MM.1S (cell line): ENCODE data around the gene TSPYL1.

Experiments
- DNase-seq: peaks from one replicate; pipeline ENCODE4 v3.0.0-alpha.2; 2015
- H2AFZ ChIP-seq: fragments of 300-600 bp; sonication (generic); 2 replicates; pipeline ENCODE4 v1.6.0; 2016; ENCODE audit warnings: antibody characterized with exemption, low read length
- H3F3A ChIP-seq: fragments of 300-600 bp; sonication (generic); 2 replicates; pipeline ENCODE4 v1.6.1; 2016; ENCODE audit warnings: mild to moderate bottlenecking, antibody characterized with exemption, low read length, moderate library complexity, mixed read lengths; ENCODE audit not compliant: insufficient read depth
- H3K27ac ChIP-seq: fragments of 300-600 bp; sonication (generic); 2 replicates; pipeline ENCODE4 v1.5.1; 2016; ENCODE audit warnings: mild to moderate bottlenecking, low read length
- H3K27me3 ChIP-seq: fragments of 300-600 bp; sonication (generic); replicated peaks from 2 replicates; pipeline ENCODE4 v1.6.0; 2016; ENCODE audit warnings: low read length; ENCODE audit not compliant: insufficient read depth
- H3K36me3 ChIP-seq: fragments of 300-600 bp; sonication (generic); replicated peaks from 2 replicates; pipeline ENCODE4 v1.6.1; 2016; ENCODE audit warnings: mild to moderate bottlenecking, low read length, mixed read lengths; ENCODE audit not compliant: insufficient read depth
- H3K4me1 ChIP-seq: fragments of 300-600 bp; sonication (generic); 2 replicates; pipeline ENCODE4 v1.6.1; 2016; ENCODE audit warnings: low read length, mixed read lengths
- H3K4me2 ChIP-seq: fragments of 300-600 bp; sonication (generic); 2 replicates; pipeline ENCODE4 v1.6.0; 2016; ENCODE audit warnings: low read depth, low read length
- H3K4me3 ChIP-seq: fragments of 300-600 bp; sonication (generic); 2 replicates; pipeline ENCODE4 v1.5.1; 2016; ENCODE audit warnings: low read length, mixed read lengths
- H3K79me2 ChIP-seq: fragments of 300-600 bp; sonication (generic); 2 replicates; pipeline ENCODE4 v1.6.1; 2016; ENCODE audit warnings: mixed run types, low read length, mixed read lengths
- H3K9ac ChIP-seq: fragments of 300-600 bp; sonication (generic); 2 replicates; pipeline ENCODE4 v1.6.1; 2016; ENCODE audit warnings: low read length, mixed read lengths
- H3K9me2 ChIP-seq: fragments of 300-600 bp; sonication (generic); replicated peaks from 2 replicates; pipeline ENCODE4 v1.6.1; 2016; ENCODE audit warnings: mild to moderate bottlenecking, low read length, mixed read lengths; ENCODE audit not compliant: insufficient read depth
- H3K9me3 ChIP-seq: fragments of 300-600 bp; sonication (generic); replicated peaks from 2 replicates; pipeline ENCODE4 v1.6.1; 2016; ENCODE audit warnings: mild to moderate bottlenecking, low read length, mixed read lengths; ENCODE audit not compliant: insufficient read depth
- H4K20me1 ChIP-seq: fragments of 300-600 bp; sonication (generic); 2 replicates; pipeline ENCODE4 v1.6.1; 2016; ENCODE audit warnings: mild to moderate bottlenecking, low read length, moderate library complexity, mixed read lengths; ENCODE audit not compliant: insufficient read depth
- CTCF ChIP-seq: fragments of 300-600 bp; sonication (generic); IDR thresholded peaks from 2 replicates; pipeline ENCODE4 v1.5.1; 2016; ENCODE audit warnings: antibody characterized with exemption, low read length, mixed read lengths
- EZH2 ChIP-seq: fragments of 300-600 bp; sonication (generic); optimal IDR thresholded peaks from 2 replicates; pipeline ENCODE3; 2017; ENCODE audit warnings: low read depth, mild to moderate bottlenecking, antibody characterized with exemption, low read length, mixed read lengths
- EZH2phosphoT487 ChIP-seq: fragments of 300-600 bp; sonication (generic); IDR thresholded peaks from 2 replicates; pipeline ENCODE4 v1.6.1; 2018; ENCODE audit warnings: antibody characterized with exemption, low read length

The TSPYL1 gene

GRCh38 chr6:116278854-116279231 is 887 bp downstream of the TSPYL1 start:
- H3K27ac ChIP-seq: peak overlapping the region; percentile 99
- peak overlapping the region; percentile 99 for H3K9ac ChIP-seq
- H3F3A ChIP-seq: peaks cover 13% of the 10 kb centered on the region
- H3K27me3 ChIP-seq: no peaks in the 10 kb centered on the region
- TF ChIP-seq EZH2phosphoT487: no peak
- peak overlapping the region; percentile 87 for H3K4me2 ChIP-seq
- H4K20me1 ChIP-seq: no peaks in the 10 kb centered on the region; the same call in 1 of the 2 replicates
- H3K36me3 ChIP-seq: no peaks in the 10 kb centered on the region; the same call in 1 of the 2 replicates
- peaks cover 24% of the 10 kb centered on the region for H3K4me1 ChIP-seq
- H3K4me3 ChIP-seq: peak overlapping the region; percentile 99
- no peaks in the 10 kb centered on the region for H3K9me3 ChIP-seq
- H3K79me2 ChIP-seq: peaks cover 51% of the 10 kb centered on the region
- no peaks in the 10 kb centered on the region for H3K9me2 ChIP-seq
- no peak for DNase-seq
- H2AFZ ChIP-seq: no peak overlapping the region

GRCh38 chr6:116278481-116278829 is 1.3 kb downstream of the TSPYL1 start:
- Histone ChIP-seq H3K4me2 (peak overlapping the region; percentile 87), H3K4me3 (peak overlapping the region; percentile 99), H2AFZ (no peak overlapping the region)

GRCh38 chr6:116277124-116277523 is 2.6 kb downstream of the TSPYL1 start:
- Histone ChIP-seq H4K20me1 (no peaks in the 10 kb centered on the region; the same call in 1 of the 2 replicates), H3K79me2 (peaks cover 51% of the 10 kb centered on the region), H3K27ac (no peak overlapping the region), H3K9ac (peak overlapping the region; percentile 9; the same call in 1 of the 2 replicates), H3K9me2 (no peaks in the 10 kb centered on the region), H3K4me2 (peak overlapping the region; percentile 87), H3F3A (peaks cover 13% of the 10 kb centered on the region), H3K4me1 (peaks cover 24% of the 10 kb centered on the region), H3K27me3 (no peaks in the 10 kb centered on the region), H3K4me3 (peak overlapping the region; percentile 51), H2AFZ (no peak overlapping the region), H3K36me3 (no peaks in the 10 kb centered on the region; the same call in 1 of the 2 replicates), H3K9me3 (no peaks in the 10 kb centered on the region)
- DNase-seq: no peak
- TF ChIP-seq EZH2phosphoT487 (no peak), CTCF (no peak), EZH2 (no peak)

More at GRCh38 chr6:116278481-116278829, 1.3 kb downstream of the TSPYL1 start:
- peaks cover 13% of the 10 kb centered on the region for H3F3A ChIP-seq
- peak overlapping the region; percentile 99 for H3K9ac ChIP-seq
- H3K9me3 ChIP-seq: no peaks in the 10 kb centered on the region
- TF ChIP-seq EZH2phosphoT487: no peak
- no peak for TF ChIP-seq CTCF
- TF ChIP-seq EZH2: no peak
- H3K79me2 ChIP-seq: peaks cover 51% of the 10 kb centered on the region
- no peak for DNase-seq
- no peaks in the 10 kb centered on the region for H3K27me3 ChIP-seq
- peaks cover 24% of the 10 kb centered on the region for H3K4me1 ChIP-seq
- no peaks in the 10 kb centered on the region for H3K9me2 ChIP-seq
- no peaks in the 10 kb centered on the region; the same call in 1 of the 2 replicates for H4K20me1 ChIP-seq
- no peaks in the 10 kb centered on the region; the same call in 1 of the 2 replicates for H3K36me3 ChIP-seq
- H3K27ac ChIP-seq: peak overlapping the region; percentile 99; the same call in 1 of the 2 replicates

GRCh38 chr6:116271149-116271708 is 8.5 kb downstream of the TSPYL1 start:
- TF ChIP-seq CTCF (no peak), EZH2phosphoT487 (no peak), EZH2 (no peak)
- no peak overlapping the region for H3K4me3 ChIP-seq

More at GRCh38 chr6:116271149-116271708, 8.5 kb downstream of the TSPYL1 start:
- Histone ChIP-seq H4K20me1 (no peaks in the 10 kb centered on the region), H3K36me3 (no peaks in the 10 kb centered on the region), H3K4me1 (no peaks in the 10 kb centered on the region), H3K9me2 (no peaks in the 10 kb centered on the region), H2AFZ (no peak overlapping the region), H3K9ac (no peak overlapping the region), H3K27ac (no peak overlapping the region), H3F3A (no peaks in the 10 kb centered on the region), H3K27me3 (no peaks in the 10 kb centered on the region), H3K4me2 (no peak overlapping the region), H3K9me3 (no peaks in the 10 kb centered on the region), H3K79me2 (peaks cover 17% of the 10 kb centered on the region)
- DNase-seq: no peak
